GM21367 (cell line): ENCODE data around the gene DOK4.
"Not testable (repeated sequence)": the region's sequence is repeated elsewhere in the genome, so short reads cannot be mapped to it uniquely, and the experiment has no call there.

Source experiments
- ATAC-seq: cut with Tn5 transposase; IDR thresholded peaks from one replicate; pipeline ENCODE4 v1.9.1; 2021; ENCODE audit not compliant: unreplicated experiment

DOK4 gene

GRCh38 chr16:57502048-57502775 lies 15.9 kb upstream of the DOK4 start:
- no peak for ATAC-seq

GRCh38 chr16:57501492-57501891 lies 15.2 kb upstream of the DOK4 start:
- ATAC-seq: no peak

GRCh38 chr16:57500578-57501111 lies 14.4 kb upstream of the DOK4 start:
- ATAC-seq: no peak

GRCh38 chr16:57499941-57500340 lies 13.6 kb upstream of the DOK4 start:
- not testable (repeated sequence) for ATAC-seq

- no peak for ATAC-seq
These were observed 11.7 kb upstream of the DOK4 start for GRCh38 chr16:57498031-57498430.

- no peak for ATAC-seq
These were observed 10.8 kb upstream of the DOK4 start for GRCh38 chr16:57497121-57497520.

- ATAC-seq: no peak
These were observed 7.5 kb upstream of the DOK4 start for GRCh38 chr16:57493767-57494166.

- ATAC-seq: no peak
These were observed 2.9 kb upstream of the DOK4 start for GRCh38 chr16:57489229-57489628.

DNA sequence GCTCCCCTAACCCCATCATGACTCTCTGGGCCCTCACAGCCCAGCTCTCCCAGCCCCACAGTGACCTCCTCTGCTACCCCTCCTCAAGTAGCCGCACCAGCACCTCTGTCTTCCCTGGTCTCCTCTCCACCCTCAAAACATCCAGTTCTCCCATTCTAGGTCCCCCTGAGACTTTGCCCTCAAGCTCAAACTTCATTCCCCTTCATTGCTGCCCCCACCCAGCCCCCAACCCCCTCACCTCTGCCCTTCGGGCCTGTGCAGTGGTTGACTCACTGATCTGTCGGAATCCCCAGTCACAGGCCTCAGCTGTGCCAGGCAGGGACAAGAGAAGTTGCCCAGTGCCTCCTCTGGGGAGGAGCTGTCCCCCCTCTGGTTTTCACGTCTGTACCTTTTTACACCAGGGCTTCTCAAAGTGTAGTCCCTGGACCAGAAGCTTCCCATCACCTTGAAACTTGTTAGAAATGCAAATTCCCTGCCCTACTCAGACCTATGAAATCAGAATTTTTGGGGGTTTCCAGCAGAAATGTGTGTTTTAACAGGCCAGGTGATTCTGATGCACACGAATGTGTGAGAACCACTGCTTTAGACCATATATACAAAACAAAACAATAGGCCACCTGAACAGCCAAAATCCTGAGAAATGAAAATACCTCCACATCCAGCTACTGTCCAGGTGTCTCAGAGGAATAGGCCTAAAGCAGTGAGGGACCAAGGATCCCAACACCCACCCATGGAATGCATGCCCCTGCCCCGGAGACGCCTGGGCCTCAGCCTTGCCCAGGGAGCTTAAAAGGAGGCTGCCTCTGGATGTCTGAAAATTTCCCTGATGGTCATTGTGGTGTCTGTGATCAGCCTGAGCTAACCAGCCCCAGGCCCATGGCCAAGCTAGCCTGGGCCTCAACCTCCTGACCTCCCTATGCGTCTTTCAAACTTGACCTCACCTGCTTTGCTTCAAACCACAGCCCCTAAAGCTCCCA lies 853 bp upstream of the DOK4 start:
- no peak for ATAC-seq

DNA sequence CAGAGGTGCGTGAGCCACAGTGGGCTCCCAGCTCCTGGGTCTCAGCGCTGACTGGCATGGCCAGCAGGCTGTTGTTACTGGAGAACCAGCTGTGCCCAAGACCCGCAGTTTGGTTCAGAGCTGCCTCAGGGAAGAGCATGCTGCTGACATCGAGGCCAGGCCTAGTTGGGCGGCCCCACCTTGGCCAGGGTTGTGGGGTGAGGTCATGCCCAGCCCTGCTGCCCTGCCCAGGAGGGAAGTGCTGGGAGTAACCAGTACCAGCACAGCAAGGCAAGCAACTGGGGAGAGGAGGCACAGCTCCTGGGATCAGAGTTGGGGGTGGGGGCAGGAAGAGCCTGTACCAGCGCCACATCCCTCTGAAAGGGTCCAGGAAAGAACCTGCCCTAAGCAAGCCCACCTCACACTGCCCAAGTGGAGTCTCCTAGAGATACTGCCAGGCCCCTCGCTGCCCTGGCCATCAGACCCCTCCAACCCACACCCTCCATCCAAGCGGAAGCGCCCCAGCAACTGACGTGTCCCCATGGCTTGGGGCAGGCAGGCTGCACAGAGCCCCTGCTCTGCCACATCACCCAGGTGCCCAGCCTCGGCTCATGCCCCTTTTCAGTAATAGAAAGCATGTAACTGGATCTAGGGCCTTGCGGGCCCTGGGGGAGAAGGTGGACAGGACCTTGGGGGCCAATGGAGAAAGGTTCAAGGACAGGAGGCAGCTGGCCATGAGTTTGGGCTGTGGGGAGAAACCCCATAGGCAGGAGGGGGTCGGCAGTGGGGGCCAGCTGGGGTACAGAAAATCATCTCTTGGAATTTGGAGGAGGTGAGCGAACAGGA lies 990 bp downstream of the DOK4 start:
- ATAC-seq: no peak

GRCh38 chr16:57484515-57485005 lies 1.7 kb downstream of the DOK4 start:
- no peak for ATAC-seq

DNA sequence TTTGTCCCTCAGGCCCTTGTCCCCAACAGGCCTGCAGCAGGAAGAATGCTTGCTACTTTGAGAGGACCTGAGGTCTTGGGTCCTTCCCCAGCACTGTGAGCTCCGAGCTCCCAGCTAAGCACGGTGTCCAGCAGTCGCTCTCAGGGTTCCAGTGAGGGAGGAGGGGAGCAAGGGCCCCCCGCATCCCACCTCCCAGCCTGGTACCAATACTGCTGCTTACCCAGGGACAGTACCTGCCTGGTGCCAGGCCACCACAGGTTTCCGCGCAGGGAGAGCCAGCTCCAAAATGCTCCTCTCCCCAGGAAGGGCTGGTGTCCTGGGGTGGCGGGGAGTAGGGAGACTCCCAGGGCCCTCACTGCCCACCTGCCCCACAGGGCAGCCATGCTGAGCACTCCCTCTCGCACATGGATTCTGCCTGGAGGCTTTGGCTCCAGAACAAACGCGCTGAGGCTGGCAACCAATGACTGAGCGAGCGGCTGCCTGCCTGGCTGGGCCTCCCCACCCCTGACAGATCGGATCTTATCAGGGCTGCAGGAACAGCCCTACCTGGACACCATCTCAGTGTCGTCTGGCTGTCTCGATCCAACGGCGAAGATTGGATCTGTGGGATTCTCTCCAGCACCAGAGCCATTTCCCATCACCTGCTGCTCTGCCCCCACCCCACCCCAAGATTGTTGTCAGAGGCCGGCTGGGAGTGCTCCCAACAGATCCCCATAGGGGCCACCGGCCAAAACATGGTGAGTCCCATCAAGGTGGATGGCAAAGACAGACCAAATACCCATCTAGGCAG lies 2.4 kb downstream of the DOK4 start:
- ATAC-seq: no peak

- ATAC-seq: no peak
These were observed 3.3 kb downstream of the DOK4 start for GRCh38 chr16:57482845-57483545.

- ATAC-seq: no peak
These were observed 4.9 kb downstream of the DOK4 start for GRCh38 chr16:57481421-57481820.

- ATAC-seq: no peak
These were observed 5.5 kb downstream of the DOK4 start for GRCh38 chr16:57480754-57481230.

- no peak for ATAC-seq
These were observed 6.1 kb downstream of the DOK4 start for GRCh38 chr16:57479976-57480753.

GRCh38 chr16:57479205-57479975 lies 6.9 kb downstream of the DOK4 start:
- no peak for ATAC-seq
